ENCODE data around the gene ARGLU1. TPM values are rescaled to one million over a fixed set of nuclear protein-coding genes. Genes with fewer than 3 reads are reported as not detected.
"Not testable (repeated sequence)": the region's sequence is repeated elsewhere in the genome, so short reads cannot be mapped to it uniquely, and the experiment has no call there.

The ARGLU1 gene, protein sequence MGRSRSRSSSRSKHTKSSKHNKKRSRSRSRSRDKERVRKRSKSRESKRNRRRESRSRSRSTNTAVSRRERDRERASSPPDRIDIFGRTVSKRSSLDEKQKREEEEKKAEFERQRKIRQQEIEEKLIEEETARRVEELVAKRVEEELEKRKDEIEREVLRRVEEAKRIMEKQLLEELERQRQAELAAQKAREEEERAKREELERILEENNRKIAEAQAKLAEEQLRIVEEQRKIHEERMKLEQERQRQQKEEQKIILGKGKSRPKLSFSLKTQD
- total RNA-seq, result 10 to 100 TPM; 66.7 to 74.2 TPM

GRCh38 chr13:106567474-106568298 lies at the start of gene ARGLU1:
ARGLU1 (minus strand) TSS chr13:106568137; CDS start chr13:106567919, 218 bp downstream.
- Mint-ChIP-seq H3K27me3 (no peaks in the 10 kb centered on the region), H3K27ac (peak within 1 kb of the TSS; percentile 90), H3K4me1 (peaks cover 46% of the 10 kb centered on the region), H3K9me3 (no peaks in the 10 kb centered on the region), H3K4me3 (peak within 1 kb of the TSS; percentile 77), H3K36me3 (ENCODE audit: low read depth) (peaks cover 46% of the 10 kb centered on the region)
- ATAC-seq (replicated peaks), result peak; percentile 76

- Mint-ChIP-seq H3K36me3 (ENCODE audit: low read depth) (no peaks in the 10 kb centered on the region), H3K4me3 (no peak overlapping the region), H3K27ac (no peak overlapping the region), H3K9me3 (no peaks in the 10 kb centered on the region), H3K4me1 (no peaks in the 10 kb centered on the region), H3K27me3 (peaks cover 16% of the 10 kb centered on the region)
- ATAC-seq (replicated peaks), result peak; percentile 29
Observed at GRCh38 chr13:106617561-106617960, 49.6 kb upstream of the ARGLU1 start.

- H3K27ac Mint-ChIP-seq, result no peak overlapping the region
- no peak for ATAC-seq (replicated peaks)
- H3K36me3 Mint-ChIP-seq (ENCODE audit: low read depth), result no peaks in the 10 kb centered on the region
- H3K9me3 Mint-ChIP-seq, result no peaks in the 10 kb centered on the region
- H3K27me3 Mint-ChIP-seq, result peaks cover 14% of the 10 kb centered on the region
- H3K4me1 Mint-ChIP-seq, result no peaks in the 10 kb centered on the region
- no peak overlapping the region for H3K4me3 Mint-ChIP-seq
Observed at GRCh38 chr13:106616729-106617128, 48.8 kb upstream of the ARGLU1 start.

- Mint-ChIP-seq H3K4me3 (no peak overlapping the region), H3K27me3 (peaks cover 11% of the 10 kb centered on the region), H3K9me3 (no peaks in the 10 kb centered on the region), H3K27ac (no peak overlapping the region), H3K36me3 (ENCODE audit: low read depth) (no peaks in the 10 kb centered on the region), H3K4me1 (no peaks in the 10 kb centered on the region)
- no peak for ATAC-seq (replicated peaks)
Observed at GRCh38 chr13:106614874-106615273, 46.9 kb upstream of the ARGLU1 start.

- Mint-ChIP-seq H3K27me3 (peaks cover 17% of the 10 kb centered on the region), H3K4me1 (no peaks in the 10 kb centered on the region), H3K36me3 (ENCODE audit: low read depth) (no peaks in the 10 kb centered on the region), H3K27ac (no peak overlapping the region), H3K4me3 (no peak overlapping the region), H3K9me3 (no peaks in the 10 kb centered on the region)
- no peak for ATAC-seq (replicated peaks)
Observed at GRCh38 chr13:106612688-106613087, 44.8 kb upstream of the ARGLU1 start.

GRCh38 chr13:106610486-106610885 lies 42.5 kb upstream of the ARGLU1 start:
- H3K9me3 Mint-ChIP-seq, result no peaks in the 10 kb centered on the region
- H3K27ac Mint-ChIP-seq, result no peak overlapping the region
- ATAC-seq (replicated peaks), result no peak
- no peak overlapping the region for H3K4me3 Mint-ChIP-seq
- H3K27me3 Mint-ChIP-seq, result peaks cover 30% of the 10 kb centered on the region
- no peaks in the 10 kb centered on the region for H3K36me3 Mint-ChIP-seq (ENCODE audit: low read depth)
- no peaks in the 10 kb centered on the region for H3K4me1 Mint-ChIP-seq

DNA sequence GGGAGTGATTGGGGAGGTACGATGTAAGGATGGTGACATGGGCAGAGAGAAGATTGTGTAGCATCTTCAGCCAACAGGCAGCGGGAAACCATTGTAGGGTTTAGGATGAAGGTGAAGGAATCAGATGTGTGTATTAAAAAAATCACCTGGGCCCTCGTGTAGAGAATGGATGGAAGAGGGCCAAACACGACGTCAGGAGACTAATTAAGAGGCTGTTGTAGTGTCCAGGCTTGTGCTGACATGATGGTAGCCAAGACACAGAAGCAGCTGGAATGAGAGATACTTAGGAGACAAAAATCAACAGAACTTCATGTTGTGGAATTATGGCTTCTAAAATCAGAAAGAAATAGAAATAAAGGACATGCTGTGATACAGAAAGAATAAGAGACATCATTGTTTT lies 41.2 kb upstream of the ARGLU1 start:
- H3K27me3 Mint-ChIP-seq, result peaks cover 30% of the 10 kb centered on the region
- no peak for ATAC-seq (replicated peaks)
- no peaks in the 10 kb centered on the region for H3K4me1 Mint-ChIP-seq
- no peak overlapping the region for H3K4me3 Mint-ChIP-seq
- H3K36me3 Mint-ChIP-seq (ENCODE audit: low read depth), result no peaks in the 10 kb centered on the region
- no peaks in the 10 kb centered on the region for H3K9me3 Mint-ChIP-seq
- no peak overlapping the region for H3K27ac Mint-ChIP-seq

DNA sequence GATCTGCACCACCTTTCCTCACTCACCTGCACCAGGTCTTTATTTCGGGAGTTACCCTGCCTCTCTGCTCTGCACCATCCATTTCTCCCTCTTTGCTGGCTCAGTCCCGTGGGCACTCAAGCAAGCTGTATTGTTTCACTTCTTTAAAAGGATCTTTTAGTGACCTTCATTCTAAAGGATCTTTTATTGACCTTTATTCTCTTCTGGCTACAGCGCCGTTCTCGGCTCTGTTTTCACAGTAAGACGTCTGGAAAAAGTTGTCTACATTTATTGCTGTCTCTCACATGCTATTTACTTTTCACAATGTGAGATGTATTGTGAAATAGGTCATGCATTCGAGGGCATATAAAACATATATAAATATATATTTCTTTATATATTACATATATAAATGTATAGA lies 35.6 kb upstream of the ARGLU1 start:
- Mint-ChIP-seq H3K4me1 (peaks cover 7% of the 10 kb centered on the region), H3K36me3 (ENCODE audit: low read depth) (no peaks in the 10 kb centered on the region), H3K4me3 (no peak overlapping the region), H3K27ac (no peak overlapping the region), H3K9me3 (no peaks in the 10 kb centered on the region), H3K27me3 (peaks cover 27% of the 10 kb centered on the region)
- no peak for ATAC-seq (replicated peaks)

DNA sequence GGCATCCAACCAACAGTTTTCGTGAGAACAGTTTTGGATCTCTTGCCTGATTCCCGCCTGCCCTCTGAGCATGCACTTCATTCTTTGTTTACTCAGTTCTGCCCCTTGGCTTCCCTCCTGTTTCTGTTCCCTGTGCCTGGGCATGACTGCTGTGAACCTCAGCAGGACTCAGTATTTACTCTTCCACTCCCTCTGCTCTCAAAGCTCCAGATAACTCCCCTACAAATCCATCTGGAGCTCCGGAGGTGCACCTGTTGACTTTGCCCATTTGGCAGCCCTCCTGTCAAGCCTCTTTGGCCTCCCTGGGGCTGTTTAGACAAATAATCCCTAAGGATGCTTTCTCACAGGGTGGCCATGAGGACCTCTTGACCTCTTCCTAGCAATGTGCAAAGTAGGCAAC lies 34.2 kb upstream of the ARGLU1 start:
- H3K4me3 Mint-ChIP-seq, result no peak overlapping the region
- H3K27me3 Mint-ChIP-seq, result peaks cover 23% of the 10 kb centered on the region
- no peak overlapping the region for H3K27ac Mint-ChIP-seq
- peaks cover 7% of the 10 kb centered on the region for H3K4me1 Mint-ChIP-seq
- H3K9me3 Mint-ChIP-seq, result no peaks in the 10 kb centered on the region
- no peak for ATAC-seq (replicated peaks)
- no peaks in the 10 kb centered on the region for H3K36me3 Mint-ChIP-seq (ENCODE audit: low read depth)

- ATAC-seq (replicated peaks), result no peak
Observed at GRCh38 chr13:106601489-106601888, 33.6 kb upstream of the ARGLU1 start.

DNA sequence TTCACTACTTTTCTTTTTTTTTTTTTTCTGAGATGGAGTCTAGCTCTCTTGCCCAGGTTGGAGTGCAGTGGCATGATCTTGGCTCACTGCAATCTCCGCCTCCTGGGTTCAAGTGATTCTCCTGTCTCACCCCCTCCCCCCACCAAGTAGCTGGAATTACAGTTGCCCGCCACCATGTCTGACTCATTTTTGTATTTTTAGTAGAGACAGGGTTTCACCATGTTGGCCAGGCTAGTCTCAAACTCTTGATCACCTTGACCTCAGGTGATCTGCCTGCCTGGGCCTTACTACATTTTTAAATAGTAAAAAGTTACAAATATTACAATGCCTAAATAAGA lies 32.8 kb upstream of the ARGLU1 start:
- peaks cover 20% of the 10 kb centered on the region for H3K27me3 Mint-ChIP-seq
- not testable (repeated sequence) for H3K4me1 Mint-ChIP-seq; H3K9me3 Mint-ChIP-seq; H3K27ac Mint-ChIP-seq; ATAC-seq (replicated peaks); H3K4me3 Mint-ChIP-seq; H3K36me3 Mint-ChIP-seq (ENCODE audit: low read depth)

More at GRCh38 chr13:106601489-106601888, 33.6 kb upstream of the ARGLU1 start:
- no peak overlapping the region for H3K27ac Mint-ChIP-seq
- H3K27me3 Mint-ChIP-seq, result peaks cover 22% of the 10 kb centered on the region
- H3K4me1 Mint-ChIP-seq, result peaks cover 7% of the 10 kb centered on the region
- H3K4me3 Mint-ChIP-seq, result no peak overlapping the region
- H3K36me3 Mint-ChIP-seq (ENCODE audit: low read depth), result no peaks in the 10 kb centered on the region
- H3K9me3 Mint-ChIP-seq, result no peaks in the 10 kb centered on the region

- H3K9me3 Mint-ChIP-seq, result no peaks in the 10 kb centered on the region
- no peak overlapping the region for H3K4me3 Mint-ChIP-seq
- peak overlapping the region; percentile 4 for H3K27ac Mint-ChIP-seq
- no peaks in the 10 kb centered on the region for H3K36me3 Mint-ChIP-seq (ENCODE audit: low read depth)
- ATAC-seq (replicated peaks), result peak; percentile 65
- peaks cover 23% of the 10 kb centered on the region for H3K27me3 Mint-ChIP-seq
- peaks cover 7% of the 10 kb centered on the region for H3K4me1 Mint-ChIP-seq
Observed at GRCh38 chr13:106599875-106600797, 32.2 kb upstream of the ARGLU1 start.

GRCh38 chr13:106597749-106598395 lies 29.9 kb upstream of the ARGLU1 start:
- H3K27ac Mint-ChIP-seq, result no peak overlapping the region
- H3K4me1 Mint-ChIP-seq, result peaks cover 7% of the 10 kb centered on the region
- no peaks in the 10 kb centered on the region for H3K9me3 Mint-ChIP-seq
- peaks cover 20% of the 10 kb centered on the region for H3K27me3 Mint-ChIP-seq
- no peak overlapping the region for H3K4me3 Mint-ChIP-seq
- no peaks in the 10 kb centered on the region for H3K36me3 Mint-ChIP-seq (ENCODE audit: low read depth)
- ATAC-seq (replicated peaks), result no peak

- H3K9me3 Mint-ChIP-seq, result no peaks in the 10 kb centered on the region
- H3K4me1 Mint-ChIP-seq, result peaks cover 7% of the 10 kb centered on the region
- no peaks in the 10 kb centered on the region for H3K36me3 Mint-ChIP-seq (ENCODE audit: low read depth)
- no peak for ATAC-seq (replicated peaks)
- H3K27me3 Mint-ChIP-seq, result peaks cover 18% of the 10 kb centered on the region
- no peak overlapping the region for H3K4me3 Mint-ChIP-seq
- H3K27ac Mint-ChIP-seq, result no peak overlapping the region
Observed at GRCh38 chr13:106597186-106597585, 29.2 kb upstream of the ARGLU1 start.
